HepG2 (cell line): ENCODE data around the gene CAPSL. TPM values are rescaled to one million over a fixed set of nuclear protein-coding genes. Genes with fewer than 3 reads are reported as not detected.

Experiments
- ATAC-seq: fragments of 200-7000 bp; cut with Tn5 transposase; 3 replicates; pipeline ENCODE4 v1.9.1; 2020; ENCODE audit warnings: mild to moderate bottlenecking, moderate library complexity
- BruUV-seq: library from RNA; stranded (reverse); fragments of 400-500 nt; replicated peaks from 2 replicates; lab custom pipeline; 2021; lab: Mats Ljungman, UMichigan
- CTCF ChIA-PET: fragments of 300-600 bp; formaldehyde crosslinking; extraction: SDS; loops from one replicate; lab custom pipeline; 2021; ENCODE audit warnings: low total read pairs, inconsistent platforms, low intra/inter-chr PET ratio; lab: Yijun Ruan, JAX
- POLR2A ChIA-PET: fragments of 350-600 bp; sonication (Branson Sonifier 250); formaldehyde crosslinking; loops from one replicate; lab custom pipeline; 2020; ENCODE audit warnings: antibody characterized with exemption, inconsistent platforms; lab: Yijun Ruan, JAX
- DNase-seq: peaks from one replicate; pipeline ENCODE4 v3.0.0-alpha.2; 2015; ENCODE audit warnings: low spot score
- FAIRE-seq: peaks from 3 replicates; lab custom pipeline; 2011; peaks lifted over from hg19 to GRCh38; lab: Jason Lieb, UNC
- H2AFZ ChIP-seq: one replicate; pipeline ENCODE4 v1.6.1; 2011; ENCODE audit warnings: low read length, inconsistent platforms
- H3K27ac ChIP-seq: fragments of 300-600 bp; 3 replicates; pipeline ENCODE4 v1.8.0; 2011; ENCODE audit warnings: mixed run types, mild to moderate bottlenecking, mixed read lengths, low read length, inconsistent platforms; ENCODE audit not compliant: insufficient read depth; ENCODE audit errors: extremely low read length
- H3K27me3 ChIP-seq, 2 experiments: fragments of 200-600 bp in 1 of 2; 2 replicates in 1 of 2; 3 replicates in 1 of 2; pipeline versions ENCODE4 v1.6.0 to v1.8.0; 2011; ENCODE audit warnings: low read length in 2 of 2, mild to moderate bottlenecking in 2 of 2, moderate library complexity in 2 of 2, inconsistent platforms in 1 of 2; ENCODE audit not compliant: insufficient read depth in 2 of 2, control insufficient read depth in 1 of 2
- H3K36me3 ChIP-seq, 2 experiments: fragments of 200-600 bp in 1 of 2; replicated peaks in 1 of 2; 2 replicates in 1 of 2; 3 replicates in 1 of 2; pipeline versions ENCODE4 v1.5.1 to v1.8.0; 2011; ENCODE audit warnings: low read length in 2 of 2, inconsistent platforms in 1 of 2; ENCODE audit not compliant: insufficient read depth in 2 of 2, control insufficient read depth in 1 of 2
- H3K4me1 ChIP-seq: 2 replicates; pipeline ENCODE4 v1.5.1; 2012; ENCODE audit warnings: low read length, inconsistent platforms; ENCODE audit not compliant: insufficient read depth
- H3K4me2 ChIP-seq: 2 replicates; pipeline ENCODE4 v1.6.0; 2011; ENCODE audit warnings: low read depth, low read length, inconsistent platforms
- H3K4me3 ChIP-seq, 3 experiments: fragments of 200-600 bp in 1 of 3; sonication (generic), shearing (Covaris generic) in 1 of 3; replicated peaks in 1 of 3; 2 replicates each; pipeline ENCODE4 v1.5.1; 2011 to 2016; ENCODE audit warnings: low read length in 3 of 3, inconsistent platforms in 2 of 3, low read depth in 2 of 3, mild to moderate bottlenecking in 2 of 3, control low read depth in 1 of 3, mixed read lengths in 1 of 3; ENCODE audit not compliant: insufficient read depth in 1 of 3
- H3K79me2 ChIP-seq: one replicate; pipeline ENCODE4 v1.6.1; 2011; ENCODE audit warnings: low read length, inconsistent platforms; ENCODE audit not compliant: insufficient read depth
- H3K9ac ChIP-seq: 2 replicates; pipeline ENCODE4 v1.6.0; 2011; ENCODE audit warnings: mild to moderate bottlenecking, low read depth, low read length, inconsistent platforms; ENCODE audit not compliant: insufficient read depth
- H3K9me3 ChIP-seq: 2 replicates; pipeline ENCODE4 v1.5.1; 2012; ENCODE audit warnings: mild to moderate bottlenecking, low read length
- H4K20me1 ChIP-seq: 2 replicates; pipeline ENCODE4 v1.6.0; 2011; ENCODE audit warnings: inconsistent platforms, mild to moderate bottlenecking, low read length, moderate library complexity; ENCODE audit not compliant: insufficient read depth
- ELF1 ChIP-seq: sonication (generic); formaldehyde crosslinking; IDR thresholded peaks from 2 replicates; pipeline ENCODE4 v1.4.0; 2020; ENCODE audit warnings: missing genetic modification reagents
- FOSL1 ChIP-seq: sonication (generic); formaldehyde crosslinking; IDR thresholded peaks from 2 replicates; pipeline ENCODE4 v1.9.0; 2021; ENCODE audit warnings: missing genetic modification reagents, borderline replicate concordance
- MIER3 ChIP-seq: IDR thresholded peaks from 2 replicates; pipeline ENCODE4 v1.6.1; 2016; ENCODE audit warnings: missing compliant biosample characterization, borderline replicate concordance
- PHF20 ChIP-seq: sonication (generic); formaldehyde crosslinking; IDR thresholded peaks from 2 replicates; pipeline ENCODE4 v1.5.0; 2020; ENCODE audit warnings: mild to moderate bottlenecking, missing genetic modification reagents
- ZIK1 ChIP-seq: sonication (generic); formaldehyde crosslinking; IDR thresholded peaks from 2 replicates; pipeline ENCODE4 v1.5.0; 2020; ENCODE audit warnings: mild to moderate bottlenecking, low read depth, missing genetic modification reagents, borderline replicate concordance
- ZNF224 ChIP-seq: sonication (generic); formaldehyde crosslinking; IDR thresholded peaks from 2 replicates; pipeline ENCODE4 v1.5.0; 2020; ENCODE audit warnings: mild to moderate bottlenecking, missing genetic modification reagents
- ZNF644 ChIP-seq: IDR thresholded peaks from 2 replicates; pipeline ENCODE4 v1.6.1; 2016; ENCODE audit warnings: low read depth
- ZNF652 ChIP-seq: IDR thresholded peaks from 2 replicates; pipeline ENCODE4 v1.6.1; 2016; ENCODE audit warnings: low read depth, borderline replicate concordance
- ZNF768 ChIP-seq: sonication (generic); formaldehyde crosslinking; IDR thresholded peaks from 2 replicates; pipeline ENCODE4 v1.4.0; 2020; ENCODE audit warnings: missing genetic modification reagents
- ZNF777 ChIP-seq: sonication (generic); formaldehyde crosslinking; IDR thresholded peaks from 2 replicates; pipeline ENCODE4 v1.4.0; 2020; ENCODE audit warnings: missing genetic modification reagents
- WGBS: methylation state at CpG from one replicate; pipeline ENCODE4 v1.1.6; 2017; ENCODE audit warnings: low lambda C conversion rate; 5-methylcytosine and 5-hydroxymethylcytosine counted together
- in situ Hi-C: cut with HindIII; loops from 2 replicates; pipeline ENCODE4 v1.10.0; 2017; ENCODE audit warnings: low pct_unique_long_range_greater_than_20kb; ENCODE audit not compliant: extremely low pct_ligation_motif_present
- intact Hi-C: fragments of 100-400 bp; cut with micrococcal nuclease; formaldehyde crosslinking; loops from one replicate; pipeline ENCODE4 v1.10.0; 2022; ENCODE audit not compliant: unreplicated experiment
- polyA plus RNA-seq, 8 experiments: library from polyadenylated mRNA; depleted of rRNA in 3 of 8; stranded (reverse) in 7 of 8; unstranded in 1 of 8; fragments of >200 nt; fragmentation: Illumina TruSeq in 4 of 8; extraction: Trizol in 4 of 8; gene quantifications; 2 replicates each; pipeline versions ENCODE4 v1.2.1 to v1.2.3, GENCODE V29; 2011 to 2016; ENCODE audit warnings: low read depth in 4 of 8, missing spikeins in 1 of 8, mixed read lengths in 1 of 8; ENCODE audit not compliant: insufficient read depth in 1 of 8
- total RNA-seq, 5 experiments: library from RNA; depleted of rRNA; stranded (reverse); fragments of >200 nt; fragmentation: Illumina TruSeq; extraction: Trizol; gene quantifications; 2 replicates each; pipeline ENCODE4 v1.2.3, GENCODE V29; 2016; ENCODE audit warnings: low read depth in 1 of 5
- TF ChIP-seq, protein P1 (sequence below): sonication (generic); formaldehyde crosslinking; conservative IDR thresholded peaks from 2 replicates; pipeline ENCODE4 v1.4.0; 2020; ENCODE audit warnings: mild to moderate bottlenecking, missing genetic modification reagents, moderate library complexity
- TF ChIP-seq, protein P2 (sequence below): IDR thresholded peaks from 2 replicates; pipeline ENCODE4 v1.6.1; 2012; ENCODE audit warnings: inconsistent platforms
- TF ChIP-seq, protein P3 (sequence below): sonication (generic); formaldehyde crosslinking; IDR thresholded peaks from 2 replicates; pipeline ENCODE4 v1.4.0; 2020; ENCODE audit warnings: missing genetic modification reagents
- TF ChIP-seq, protein P4 (sequence below): sonication (generic); formaldehyde crosslinking; IDR thresholded peaks from 2 replicates; pipeline ENCODE4 v1.5.0; 2020; ENCODE audit warnings: missing genetic modification reagents

The CAPSL gene
- total and polyA plus RNA-seq, 2 of the 13 experiments (the other 11 are each of a cell fraction or from before 2014, with no cell fraction given), result not detected

DNA sequence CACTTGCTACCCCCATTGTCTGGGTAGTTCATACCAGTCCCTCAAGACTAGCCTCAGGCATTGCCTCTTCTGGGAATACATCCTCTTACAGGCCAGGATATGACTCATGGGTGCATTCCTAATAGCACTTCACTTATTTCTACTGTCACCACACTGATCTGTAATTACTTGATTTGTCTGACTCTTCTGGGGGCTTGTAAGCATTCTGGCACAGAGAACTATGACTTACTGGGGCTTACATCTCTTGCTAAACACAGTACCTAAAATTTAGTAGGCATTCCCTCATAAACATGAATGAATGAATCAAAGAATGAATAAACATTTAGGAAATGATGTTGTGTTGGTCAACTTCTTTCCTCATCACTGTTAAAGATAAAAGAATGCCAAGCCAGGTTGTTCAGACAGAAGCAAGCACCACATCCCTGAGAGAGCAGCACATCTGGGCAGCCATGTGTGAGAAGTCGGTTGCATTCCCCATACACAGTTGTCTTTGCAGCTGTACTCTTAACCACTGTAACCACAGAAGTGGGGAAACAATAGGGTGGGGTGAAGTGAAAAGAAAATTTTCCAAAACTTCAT is 54.1 kb downstream of the CAPSL start:
- ATAC-seq (no peak), DNase-seq (no peak), FAIRE-seq (no peak)
- 0% methylated on average over 1 of the region's 1 CpG for WGBS
- POLR2A ChIA-PET, result no interaction called here
- Histone ChIP-seq H4K20me1 (no peaks in the 10 kb centered on the region), H3K36me3 (no peaks in the 10 kb centered on the region), H3K4me3 (no peak overlapping the region), H3K4me1 (no peaks in the 10 kb centered on the region), H3K9me3 (no peaks in the 10 kb centered on the region), H2AFZ (no peak overlapping the region), H3K4me2 (no peak overlapping the region), H3K9ac (no peak overlapping the region), H3K27ac (no peak overlapping the region), H3K27me3 (no peaks in the 10 kb centered on the region), H3K79me2 (no peaks in the 10 kb centered on the region)
- BruUV-seq, result no TSS peak
- CTCF ChIA-PET, result no interaction called here
- TF ChIP-seq, protein P1, sequence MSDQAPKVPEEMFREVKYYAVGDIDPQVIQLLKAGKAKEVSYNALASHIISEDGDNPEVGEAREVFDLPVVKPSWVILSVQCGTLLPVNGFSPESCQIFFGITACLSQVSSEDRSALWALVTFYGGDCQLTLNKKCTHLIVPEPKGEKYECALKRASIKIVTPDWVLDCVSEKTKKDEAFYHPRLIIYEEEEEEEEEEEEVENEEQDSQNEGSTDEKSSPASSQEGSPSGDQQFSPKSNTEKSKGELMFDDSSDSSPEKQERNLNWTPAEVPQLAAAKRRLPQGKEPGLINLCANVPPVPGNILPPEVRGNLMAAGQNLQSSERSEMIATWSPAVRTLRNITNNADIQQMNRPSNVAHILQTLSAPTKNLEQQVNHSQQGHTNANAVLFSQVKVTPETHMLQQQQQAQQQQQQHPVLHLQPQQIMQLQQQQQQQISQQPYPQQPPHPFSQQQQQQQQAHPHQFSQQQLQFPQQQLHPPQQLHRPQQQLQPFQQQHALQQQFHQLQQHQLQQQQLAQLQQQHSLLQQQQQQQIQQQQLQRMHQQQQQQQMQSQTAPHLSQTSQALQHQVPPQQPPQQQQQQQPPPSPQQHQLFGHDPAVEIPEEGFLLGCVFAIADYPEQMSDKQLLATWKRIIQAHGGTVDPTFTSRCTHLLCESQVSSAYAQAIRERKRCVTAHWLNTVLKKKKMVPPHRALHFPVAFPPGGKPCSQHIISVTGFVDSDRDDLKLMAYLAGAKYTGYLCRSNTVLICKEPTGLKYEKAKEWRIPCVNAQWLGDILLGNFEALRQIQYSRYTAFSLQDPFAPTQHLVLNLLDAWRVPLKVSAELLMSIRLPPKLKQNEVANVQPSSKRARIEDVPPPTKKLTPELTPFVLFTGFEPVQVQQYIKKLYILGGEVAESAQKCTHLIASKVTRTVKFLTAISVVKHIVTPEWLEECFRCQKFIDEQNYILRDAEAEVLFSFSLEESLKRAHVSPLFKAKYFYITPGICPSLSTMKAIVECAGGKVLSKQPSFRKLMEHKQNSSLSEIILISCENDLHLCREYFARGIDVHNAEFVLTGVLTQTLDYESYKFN (CRISPR knock-in tag), result no peak
- TF ChIP-seq ZNF777 (CRISPR knock-in tag) (no peak), ZIK1 (no peak), ZNF768 (CRISPR knock-in tag) (no peak), ZNF652 (CRISPR knock-in tag) (no peak), ZNF644 (CRISPR knock-in tag) (no peak), MIER3 (CRISPR knock-in tag) (no peak), FOSL1 (no peak), ZNF224 (CRISPR knock-in tag) (no peak), ELF1 (CRISPR knock-in tag) (no peak), PHF20 (CRISPR knock-in tag) (no peak)
- TF ChIP-seq, protein P2, sequence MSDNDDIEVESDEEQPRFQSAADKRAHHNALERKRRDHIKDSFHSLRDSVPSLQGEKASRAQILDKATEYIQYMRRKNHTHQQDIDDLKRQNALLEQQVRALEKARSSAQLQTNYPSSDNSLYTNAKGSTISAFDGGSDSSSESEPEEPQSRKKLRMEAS, result no peak
- TF ChIP-seq, protein P3, sequence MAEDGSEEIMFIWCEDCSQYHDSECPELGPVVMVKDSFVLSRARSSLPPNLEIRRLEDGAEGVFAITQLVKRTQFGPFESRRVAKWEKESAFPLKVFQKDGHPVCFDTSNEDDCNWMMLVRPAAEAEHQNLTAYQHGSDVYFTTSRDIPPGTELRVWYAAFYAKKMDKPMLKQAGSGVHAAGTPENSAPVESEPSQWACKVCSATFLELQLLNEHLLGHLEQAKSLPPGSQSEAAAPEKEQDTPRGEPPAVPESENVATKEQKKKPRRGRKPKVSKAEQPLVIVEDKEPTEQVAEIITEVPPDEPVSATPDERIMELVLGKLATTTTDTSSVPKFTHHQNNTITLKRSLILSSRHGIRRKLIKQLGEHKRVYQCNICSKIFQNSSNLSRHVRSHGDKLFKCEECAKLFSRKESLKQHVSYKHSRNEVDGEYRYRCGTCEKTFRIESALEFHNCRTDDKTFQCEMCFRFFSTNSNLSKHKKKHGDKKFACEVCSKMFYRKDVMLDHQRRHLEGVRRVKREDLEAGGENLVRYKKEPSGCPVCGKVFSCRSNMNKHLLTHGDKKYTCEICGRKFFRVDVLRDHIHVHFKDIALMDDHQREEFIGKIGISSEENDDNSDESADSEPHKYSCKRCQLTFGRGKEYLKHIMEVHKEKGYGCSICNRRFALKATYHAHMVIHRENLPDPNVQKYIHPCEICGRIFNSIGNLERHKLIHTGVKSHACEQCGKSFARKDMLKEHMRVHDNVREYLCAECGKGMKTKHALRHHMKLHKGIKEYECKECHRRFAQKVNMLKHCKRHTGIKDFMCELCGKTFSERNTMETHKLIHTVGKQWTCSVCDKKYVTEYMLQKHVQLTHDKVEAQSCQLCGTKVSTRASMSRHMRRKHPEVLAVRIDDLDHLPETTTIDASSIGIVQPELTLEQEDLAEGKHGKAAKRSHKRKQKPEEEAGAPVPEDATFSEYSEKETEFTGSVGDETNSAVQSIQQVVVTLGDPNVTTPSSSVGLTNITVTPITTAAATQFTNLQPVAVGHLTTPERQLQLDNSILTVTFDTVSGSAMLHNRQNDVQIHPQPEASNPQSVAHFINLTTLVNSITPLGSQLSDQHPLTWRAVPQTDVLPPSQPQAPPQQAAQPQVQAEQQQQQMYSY (CRISPR knock-in tag), result no peak
- TF ChIP-seq, protein P4, sequence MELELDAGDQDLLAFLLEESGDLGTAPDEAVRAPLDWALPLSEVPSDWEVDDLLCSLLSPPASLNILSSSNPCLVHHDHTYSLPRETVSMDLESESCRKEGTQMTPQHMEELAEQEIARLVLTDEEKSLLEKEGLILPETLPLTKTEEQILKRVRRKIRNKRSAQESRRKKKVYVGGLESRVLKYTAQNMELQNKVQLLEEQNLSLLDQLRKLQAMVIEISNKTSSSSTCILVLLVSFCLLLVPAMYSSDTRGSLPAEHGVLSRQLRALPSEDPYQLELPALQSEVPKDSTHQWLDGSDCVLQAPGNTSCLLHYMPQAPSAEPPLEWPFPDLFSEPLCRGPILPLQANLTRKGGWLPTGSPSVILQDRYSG (CRISPR knock-in tag), result no peak
- intact Hi-C loops, result no loop called here
- in situ Hi-C loops, result no loop called here
